Measurements from ENCODE around the gene PAPOLA.
A peak's percentile ranks its signal among the peaks of the same experiment; 100 is the strongest.
"Not testable (repeated sequence)": the region's sequence is repeated elsewhere in the genome, so short reads cannot be mapped to it uniquely, and the experiment has no call there.

PAPOLA gene

GRCh38 chr14:96501740-96502620, at the start of gene PAPOLA:
Gene PAPOLA, plus strand, starts transcription at chr14:96502382. Its CDS starts 211 bp downstream, at chr14:96502593.
- peak; percentile 95 for DNase-seq (ENCODE audit: low spot score)

- no peak for DNase-seq (ENCODE audit: low spot score)
These were observed 49.5 kb upstream of the PAPOLA start for GRCh38 chr14:96452684-96453083.

DNA sequence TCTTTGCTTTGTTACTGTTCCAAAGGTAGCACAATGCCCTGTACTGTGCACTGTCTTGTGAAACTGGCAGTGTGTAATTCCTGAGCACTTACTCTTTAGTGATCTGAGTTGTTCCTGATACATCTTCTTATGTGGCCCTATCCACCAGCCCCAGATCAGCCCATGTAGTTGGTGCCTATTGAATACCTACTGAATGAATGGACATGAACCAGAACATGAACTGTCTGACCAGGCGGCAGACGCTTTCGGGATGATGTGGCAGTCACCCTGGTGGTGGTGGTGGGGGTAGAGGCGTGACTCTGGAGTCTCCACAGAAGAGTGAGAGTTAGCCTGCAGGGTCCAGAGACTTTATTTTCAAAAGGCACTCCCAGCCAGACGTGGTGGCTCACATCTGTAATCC, 46.6 kb upstream of the PAPOLA start:
- DNase-seq (ENCODE audit: low spot score) = no peak

GRCh38 chr14:96459851-96460250, 42.3 kb upstream of the PAPOLA start:
- no peak for DNase-seq (ENCODE audit: low spot score)

DNA sequence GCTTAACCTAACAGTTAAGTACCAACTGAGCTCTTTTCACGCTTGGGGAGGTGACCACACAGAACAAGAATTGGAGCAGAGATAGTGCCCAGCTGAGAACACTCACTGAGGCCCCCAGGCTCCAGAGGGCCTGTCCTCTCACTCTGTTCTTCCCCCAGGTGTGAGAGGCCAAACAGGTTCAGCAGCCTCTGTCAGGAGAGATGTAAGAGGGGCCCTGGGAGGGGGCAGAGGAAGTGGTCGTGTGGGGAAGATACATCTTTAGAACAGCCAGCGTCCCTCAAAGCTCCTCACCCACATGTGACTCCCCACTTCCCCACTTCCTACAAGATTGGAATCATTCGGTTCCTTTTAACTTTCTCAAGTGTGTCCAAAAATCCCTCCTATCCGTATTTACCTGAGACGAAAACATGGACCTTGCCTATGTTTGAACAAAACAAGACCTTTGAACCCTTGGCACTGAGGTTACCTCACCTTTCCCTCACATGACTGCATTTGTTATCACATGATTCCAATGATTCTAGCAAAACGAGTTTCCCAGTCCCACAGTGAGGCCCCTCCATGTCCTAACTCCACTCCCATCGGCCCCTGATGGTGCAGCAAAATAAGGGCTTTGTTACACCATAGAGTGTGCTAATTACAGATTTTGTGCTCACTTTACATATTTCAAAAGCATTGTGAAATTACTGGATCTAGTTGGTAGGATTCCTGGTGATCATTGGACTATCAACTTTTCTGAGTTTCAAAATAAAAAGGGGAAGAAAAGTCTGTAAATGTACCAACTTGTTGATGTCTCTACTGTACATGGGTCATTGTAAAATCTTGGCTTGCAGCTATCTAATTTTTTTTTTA, 40.0 kb upstream of the PAPOLA start:
- DNase-seq (ENCODE audit: low spot score) = no peak

GRCh38 chr14:96464136-96464535, 38.0 kb upstream of the PAPOLA start:
- DNase-seq (ENCODE audit: low spot score) = no peak

GRCh38 chr14:96466918-96467317, 35.3 kb upstream of the PAPOLA start:
- DNase-seq (ENCODE audit: low spot score) = no peak

- DNase-seq (ENCODE audit: low spot score) = no peak
These were observed 31.9 kb upstream of the PAPOLA start for GRCh38 chr14:96470331-96470730.

DNA sequence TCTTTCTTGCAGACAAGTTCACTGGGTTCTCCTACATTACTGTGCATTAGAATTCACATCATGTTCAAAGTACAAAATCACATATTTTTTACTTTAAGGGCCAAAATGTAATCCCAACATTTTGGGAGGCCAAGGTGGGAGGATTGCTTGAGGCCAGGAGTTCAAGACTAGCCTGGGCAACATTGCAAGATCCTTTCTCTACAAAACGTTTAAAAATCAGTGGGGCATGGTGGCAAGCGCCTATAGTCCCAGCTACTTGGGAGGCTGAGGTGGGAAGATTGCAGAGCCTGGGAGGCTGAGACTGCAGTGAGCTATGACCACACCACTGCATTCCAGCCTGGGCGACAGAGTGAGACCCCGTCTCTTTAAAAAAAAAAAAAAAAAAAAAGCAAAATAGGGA, 31.2 kb upstream of the PAPOLA start:
- DNase-seq (ENCODE audit: low spot score) = not testable (repeated sequence)

- DNase-seq (ENCODE audit: low spot score) = no peak
These were observed 24.1 kb upstream of the PAPOLA start for GRCh38 chr14:96478119-96478518.

GRCh38 chr14:96479435-96480146, 22.6 kb upstream of the PAPOLA start:
- DNase-seq (ENCODE audit: low spot score) = no peak

DNA sequence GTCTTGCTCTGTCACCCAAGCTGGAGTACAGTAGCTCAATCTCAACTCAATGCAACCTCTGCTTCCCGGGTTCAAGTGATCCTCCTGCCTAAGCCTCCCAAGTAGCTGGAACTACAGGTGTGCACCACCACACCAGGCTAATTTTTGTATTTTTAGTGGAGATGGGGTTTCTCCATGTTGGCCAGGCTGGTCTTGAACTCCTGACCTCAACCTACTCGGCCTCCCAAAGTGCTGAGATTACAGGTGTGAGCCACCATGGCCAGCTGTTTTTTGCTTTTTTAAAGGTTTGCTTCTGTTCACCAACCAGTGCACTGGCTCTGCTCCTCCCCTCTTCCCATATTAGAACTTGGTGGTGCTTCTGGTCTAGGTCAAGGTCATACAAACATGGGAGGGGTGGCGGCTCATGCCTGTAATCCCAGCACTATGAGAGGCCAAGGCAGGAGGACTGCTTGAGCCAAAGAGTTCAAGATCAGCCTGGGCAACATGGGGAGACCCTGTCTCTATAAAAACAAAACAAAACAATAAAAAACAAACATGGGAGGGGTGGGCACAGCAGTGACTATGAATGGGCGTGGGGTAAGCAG, 20.4 kb upstream of the PAPOLA start:
- no peak for DNase-seq (ENCODE audit: low spot score)

GRCh38 chr14:96482986-96483385, 19.2 kb upstream of the PAPOLA start:
- DNase-seq (ENCODE audit: low spot score) = no peak

DNA sequence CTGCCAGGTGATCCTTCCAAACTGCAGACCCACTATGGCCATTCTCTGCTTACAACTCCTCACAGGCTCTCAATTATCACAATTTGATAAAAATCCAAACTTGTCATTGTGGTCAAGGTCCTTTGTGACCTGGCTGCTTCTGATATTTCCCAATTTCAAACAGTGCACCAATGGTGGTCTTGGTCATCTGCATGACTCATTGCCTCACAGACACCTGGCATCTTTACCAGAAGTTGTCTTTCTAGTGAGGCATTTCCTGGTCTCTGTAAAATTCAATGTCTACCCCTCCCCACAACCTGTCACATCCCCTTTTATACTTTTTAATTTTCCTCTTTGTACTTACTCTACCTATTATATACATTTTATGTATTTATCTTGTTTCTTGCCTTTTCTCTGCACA, 17.8 kb upstream of the PAPOLA start:
- no peak for DNase-seq (ENCODE audit: low spot score)

- no peak for DNase-seq (ENCODE audit: low spot score)
These were observed 15.5 kb upstream of the PAPOLA start for GRCh38 chr14:96486705-96487104.

DNA sequence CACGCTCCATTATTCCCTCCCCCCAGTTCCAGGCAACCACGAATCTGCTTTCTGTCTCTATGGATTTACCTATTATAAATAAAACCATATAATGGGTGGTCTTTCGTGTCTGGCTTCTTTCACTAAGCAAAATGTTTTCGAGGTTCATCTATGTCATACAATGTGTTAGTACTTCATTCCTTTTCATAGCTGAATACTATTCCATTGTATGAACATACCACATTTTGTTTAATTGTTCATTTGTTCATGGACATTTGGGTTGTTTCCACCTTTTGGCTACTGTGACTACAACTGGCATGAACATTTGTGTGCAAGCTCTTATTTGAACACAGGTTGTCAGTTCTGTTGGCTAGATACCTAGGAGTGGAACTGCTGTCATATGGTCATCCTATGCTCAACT, 12.9 kb upstream of the PAPOLA start:
- DNase-seq (ENCODE audit: low spot score) = no peak

DNA sequence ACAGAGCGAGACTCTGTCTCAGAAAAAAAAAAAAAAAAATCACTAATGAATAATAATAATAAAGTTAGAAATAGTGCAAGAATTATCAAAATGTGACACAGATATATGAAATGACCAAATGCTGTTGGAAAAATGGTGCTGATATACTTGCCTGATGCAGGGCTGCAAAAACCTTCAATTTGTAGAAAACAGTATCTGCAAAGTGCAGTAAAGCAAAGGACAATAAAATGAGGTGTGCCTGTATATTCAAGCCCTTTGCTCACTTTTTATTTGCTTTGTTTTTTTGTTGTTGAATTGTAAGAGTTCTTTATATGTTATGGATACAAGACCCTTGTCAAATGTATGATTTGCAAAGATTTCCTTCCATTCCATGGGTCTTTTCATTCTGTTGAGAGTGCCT, 9.0 kb upstream of the PAPOLA start:
- DNase-seq (ENCODE audit: low spot score) = no peak

- DNase-seq (ENCODE audit: low spot score) = no peak
These were observed 7.9 kb upstream of the PAPOLA start for GRCh38 chr14:96494331-96494730.

- no peak for DNase-seq (ENCODE audit: low spot score)
These were observed 5.1 kb upstream of the PAPOLA start for GRCh38 chr14:96497087-96497486.

- no peak for DNase-seq (ENCODE audit: low spot score)
These were observed 4.6 kb upstream of the PAPOLA start for GRCh38 chr14:96497586-96497985.

GRCh38 chr14:96501217-96501739, 904 bp upstream of the PAPOLA start:
- no peak for DNase-seq (ENCODE audit: low spot score)
